Left lung (tissue), 10 donors: ENCODE data around the gene UST. TPM values are rescaled to one million over a fixed set of nuclear protein-coding genes. Genes with fewer than 3 reads are reported as not detected.
A peak's percentile ranks its signal among the peaks of the same experiment; 100 is the strongest.
"Not testable (repeated sequence)": the region's sequence is repeated elsewhere in the genome, so short reads cannot be mapped to it uniquely, and the experiment has no call there.

Source experiments
- ATAC-seq: fragments of 200-7000 bp; cut with Tn5 transposase; one replicate; pipeline ENCODE4 v1.9.1; 2020; ENCODE audit warnings: moderate library complexity
- DNase-seq, 4 donors: peaks; one replicate each; pipeline ENCODE4 v3.0.0-alpha.2; 2013 to 2020
- H3K27ac ChIP-seq, 2 donors: fragments of 200-600 bp; sonication (generic) in 1 of 2; one replicate each; pipeline versions ENCODE4 v1.5.0 to v1.8.0; 2020 to 2021
- H3K27me3 ChIP-seq, 2 donors: fragments of 200-600 bp; sonication (generic) in 1 of 2; one replicate each; pipeline versions ENCODE4 v1.5.0 to v1.8.0; 2020 to 2021
- H3K36me3 ChIP-seq, 2 donors: fragments of 200-600 bp; sonication (generic) in 1 of 2; one replicate each; pipeline versions ENCODE4 v1.5.0 to v1.8.0; 2020 to 2021
- H3K4me1 ChIP-seq, 2 donors: fragments of 200-600 bp; one replicate each; pipeline ENCODE4 v1.8.0; 2021
- H3K4me3 ChIP-seq, 2 donors: fragments of 200-600 bp; sonication (generic) in 1 of 2; one replicate each; pipeline versions ENCODE4 v1.5.0 to v1.8.0; 2020 to 2021; ENCODE audit warnings: mild to moderate bottlenecking in 1 of 2
- H3K9me3 ChIP-seq, 2 donors: fragments of 200-600 bp; sonication (generic) in 1 of 2; one replicate each; pipeline versions ENCODE4 v1.5.0 to v1.8.0; 2020 to 2021
- CTCF ChIP-seq, 2 donors: fragments of 200-600 bp; sonication (generic) in 1 of 2; IDR thresholded peaks; one replicate each; pipeline versions ENCODE4 v1.5.0 to v1.8.0; 2021; ENCODE audit warnings: antibody characterized with exemption in 2 of 2
- intact Hi-C, 2 donors: fragments of 100-400 bp; cut with DNase I; formaldehyde crosslinking; loops; one replicate each; pipeline versions ENCODE4 v1.11.2 to v1.14.2; 2022
- polyA plus RNA-seq, 6 donors: library from polyadenylated mRNA; unstranded; fragments of 120-200 nt; gene quantifications; one replicate each; pipeline ENCODE4 v1.2.1, GENCODE V29; 2013; ENCODE audit not compliant: insufficient read length in 6 of 6
- total RNA-seq, 2 donors: library from RNA; stranded (reverse); fragmentation: NEBNext Ultra II Directional; extraction: Animal tissue kit (Norgen Biotek cat#: 25700); gene quantifications; one replicate each; pipeline ENCODE4 v1.2.1, GENCODE V29; 2021
- donor health status: DM: no; HTN: yes; CAD: no.
- donor health status: DM: no; HTN: no; CAD: no.

UST gene
- total and polyA plus RNA-seq, 8 donors = 7.4 to 17.0 (median 9.5) TPM

DNA sequence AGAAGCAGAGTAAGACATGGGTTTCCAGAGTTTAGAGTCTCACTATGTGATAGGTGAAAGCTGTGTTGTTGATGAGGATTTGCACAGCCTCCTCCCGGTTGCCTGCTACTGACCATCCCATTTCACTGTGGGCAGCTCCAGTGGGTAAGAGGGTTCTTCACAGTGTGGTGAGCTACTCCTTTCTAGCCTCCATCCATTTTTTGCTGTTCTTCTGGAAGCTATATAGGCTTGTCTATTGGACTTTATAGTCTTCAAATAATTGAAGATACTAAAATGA, 13.4 kb downstream of the UST start:
- Histone ChIP-seq H3K27me3 (no peaks in the 10 kb centered on the region), H3K27ac (peak overlapping the region; percentile 38 to 82), H3K4me1 (peaks cover 28 to 49% of the 10 kb centered on the region in 2 donors), H3K36me3 (no peaks in the 10 kb centered on the region), H3K9me3 (no peaks in the 10 kb centered on the region), H3K4me3 (no peak overlapping the region)
- TF ChIP-seq CTCF (IDR thresholded peaks at IDR 0.05) = no peak
- no peak for ATAC-seq
- no peak for DNase-seq
- intact Hi-C loops = no loop called here

DNA sequence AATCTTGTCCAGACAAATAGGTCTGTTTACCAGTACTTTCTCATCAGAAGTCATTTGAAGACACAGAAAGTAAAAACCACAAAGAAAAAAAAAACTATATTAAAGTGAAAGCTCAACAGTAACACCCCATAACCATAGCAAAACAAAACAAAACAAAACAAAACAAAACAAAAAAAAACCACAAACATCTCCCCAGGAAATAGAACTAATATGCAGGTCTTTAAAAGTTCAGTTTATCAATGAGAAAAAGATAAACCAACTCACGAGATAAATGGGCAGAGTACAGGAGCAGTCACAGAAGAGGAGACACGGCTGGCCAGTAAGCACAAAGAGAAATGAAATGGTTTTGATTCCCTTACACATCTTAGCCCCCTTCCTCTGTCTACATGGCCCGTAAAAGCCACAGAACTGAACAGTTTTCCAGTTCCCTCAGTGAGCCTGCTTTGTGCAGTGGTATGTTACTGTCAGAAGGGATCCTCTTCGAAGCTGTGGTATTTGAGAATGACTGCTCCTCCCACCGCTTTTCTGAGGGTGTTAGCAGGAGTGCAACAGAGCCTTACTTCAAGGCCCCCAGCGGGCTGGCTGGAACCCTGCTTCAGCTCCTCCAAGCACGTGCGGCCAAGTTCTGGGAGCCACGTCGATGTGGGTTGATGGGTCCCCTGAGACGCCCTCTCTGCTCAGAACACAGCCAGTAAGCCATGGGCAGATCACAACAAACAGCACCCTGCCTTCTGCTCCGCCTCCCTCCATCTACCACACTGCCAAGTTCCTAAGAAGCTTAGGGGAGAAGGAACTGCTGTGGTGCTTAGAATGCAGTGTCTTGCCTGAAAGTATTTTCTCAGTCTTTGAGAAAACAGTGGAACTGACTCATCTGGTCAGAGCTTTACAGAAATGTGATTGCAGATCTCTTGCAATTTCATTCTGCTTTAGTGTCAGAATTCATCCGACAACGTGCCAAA, 14.0 kb downstream of the UST start:
- no peak for TF ChIP-seq CTCF (IDR thresholded peaks at IDR 0.05)
- DNase-seq = peak; percentile 60 to 80 (median 62)
- peak overlapping the region in 1 of 2 donors; percentile 1 for H3K4me3 ChIP-seq

DNA sequence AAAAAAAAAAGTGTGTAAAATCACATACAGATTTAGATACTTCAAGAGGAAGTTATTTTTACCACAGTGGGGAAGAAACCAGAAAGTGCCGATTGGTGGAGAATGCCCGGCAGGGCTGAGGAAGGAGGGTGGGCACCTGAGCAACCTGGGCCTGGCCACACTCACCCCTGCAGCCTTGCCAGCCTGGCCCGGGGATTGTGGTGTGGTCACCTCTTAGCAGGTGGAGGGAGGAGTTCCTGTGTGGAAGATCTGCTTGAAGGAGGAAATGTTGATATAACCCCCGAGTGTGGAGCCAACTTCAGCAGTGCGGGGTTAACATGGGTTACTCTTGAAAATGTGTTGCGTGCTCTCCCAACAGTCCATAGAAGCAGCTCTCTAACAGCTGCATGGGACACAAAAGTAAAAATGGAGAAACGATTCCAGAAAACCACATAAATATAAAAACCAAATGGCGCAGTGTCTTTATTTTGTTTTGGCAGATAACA, 14.7 kb downstream of the UST start:
- ATAC-seq = peak; percentile 80
- peak in 3 of 4 donors; percentile 56 to 80 (median 73) for DNase-seq
- no peak for TF ChIP-seq CTCF (IDR thresholded peaks at IDR 0.05)
- peak overlapping the region; percentile 38 to 82 for H3K27ac ChIP-seq
- no peaks in the 10 kb centered on the region for H3K36me3 ChIP-seq
- intact Hi-C loops = no loop called here
- peaks cover 31 to 49% of the 10 kb centered on the region in 2 donors for H3K4me1 ChIP-seq
- no peaks in the 10 kb centered on the region for H3K27me3 ChIP-seq
- peak overlapping the region in 1 of 2 donors; percentile 1 for H3K4me3 ChIP-seq
- no peaks in the 10 kb centered on the region for H3K9me3 ChIP-seq

More for the DNA sequence above, 14.0 kb downstream of the UST start:
- no peaks in the 10 kb centered on the region for H3K27me3 ChIP-seq
- peak; percentile 72 for ATAC-seq
- peak overlapping the region; percentile 38 to 82 for H3K27ac ChIP-seq
- H3K4me1 ChIP-seq = peaks cover 28 to 49% of the 10 kb centered on the region in 2 donors
- intact Hi-C loops = no loop called here
- H3K9me3 ChIP-seq = no peaks in the 10 kb centered on the region
- no peaks in the 10 kb centered on the region for H3K36me3 ChIP-seq

DNA sequence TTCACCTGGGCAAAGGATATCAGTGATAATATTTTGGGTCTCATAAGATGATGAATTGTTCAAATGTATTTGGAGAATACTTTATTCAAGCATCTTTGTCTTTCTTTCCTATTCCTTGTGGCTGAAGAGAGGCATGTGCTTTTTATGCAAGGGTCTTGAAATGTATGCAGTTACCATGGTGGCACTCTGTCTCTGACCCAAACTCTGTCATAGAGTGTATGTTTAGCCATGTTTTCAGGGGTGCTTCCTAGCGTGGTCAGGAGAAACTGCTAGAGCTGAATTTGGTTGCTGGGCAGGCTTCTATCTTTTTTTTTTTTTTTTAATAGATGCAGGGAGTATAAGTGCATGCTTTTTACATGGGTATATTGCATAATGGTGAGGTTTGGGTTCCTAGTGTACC, 15.4 kb downstream of the UST start:
- Histone ChIP-seq H3K36me3 (no peaks in the 10 kb centered on the region), H3K4me3 (no peak overlapping the region), H3K27ac (peak overlapping the region in 1 of 2 donors; percentile 82), H3K27me3 (no peaks in the 10 kb centered on the region), H3K4me1 (peaks cover 32 to 49% of the 10 kb centered on the region in 2 donors), H3K9me3 (no peaks in the 10 kb centered on the region)
- ATAC-seq (no peak), DNase-seq (no peak)
- intact Hi-C loops = no loop called here
- TF ChIP-seq CTCF (IDR thresholded peaks at IDR 0.05) = no peak

GRCh38 chr6:148764259-148765020, 17.6 kb downstream of the UST start:
- peaks cover 31 to 32% of the 10 kb centered on the region in 2 donors for H3K4me1 ChIP-seq
- H3K9me3 ChIP-seq, H3K27ac ChIP-seq, DNase-seq, intact Hi-C loops, ATAC-seq, H3K36me3 ChIP-seq, H3K27me3 ChIP-seq, H3K4me3 ChIP-seq: not testable (repeated sequence)
